ENCODE measurements around the gene SHROOM4. TPM values are rescaled to one million over a fixed set of nuclear protein-coding genes. Genes with fewer than 3 reads are reported as not detected.

Gene SHROOM4
- total RNA-seq, 1 experiment from 2014 or later, result 6.8 TPM

DNA sequence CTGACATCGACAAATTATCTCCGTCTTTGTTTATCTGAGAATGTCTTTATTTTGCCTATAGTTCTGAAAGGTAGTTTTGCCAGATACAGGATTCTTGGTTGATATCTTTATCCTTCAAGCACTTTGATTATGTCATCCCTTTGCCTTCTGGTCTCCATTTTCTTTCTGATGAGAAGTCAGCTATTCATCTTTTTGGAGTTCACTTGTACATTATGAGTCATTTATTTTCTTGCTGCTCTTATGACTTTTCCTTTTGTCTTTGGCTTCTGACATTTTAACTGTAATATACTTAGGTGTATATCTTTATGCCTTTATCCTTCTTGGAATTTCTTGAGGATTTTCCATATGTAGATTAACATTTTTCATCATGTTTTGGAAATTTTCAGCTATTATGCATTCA lies 51.4 kb downstream of the SHROOM4 start:
- no peaks in the 10 kb centered on the region for H3K9me3 ChIP-seq (replicated peaks)
- H3K4me3 ChIP-seq, result no peak overlapping the region
- no peaks in the 10 kb centered on the region for H3K27me3 ChIP-seq
- no peaks in the 10 kb centered on the region for H3K4me1 ChIP-seq
- H3K27ac ChIP-seq, result no peak overlapping the region
- DNase-seq, result no peak
- no peaks in the 10 kb centered on the region for H3K36me3 ChIP-seq

DNA sequence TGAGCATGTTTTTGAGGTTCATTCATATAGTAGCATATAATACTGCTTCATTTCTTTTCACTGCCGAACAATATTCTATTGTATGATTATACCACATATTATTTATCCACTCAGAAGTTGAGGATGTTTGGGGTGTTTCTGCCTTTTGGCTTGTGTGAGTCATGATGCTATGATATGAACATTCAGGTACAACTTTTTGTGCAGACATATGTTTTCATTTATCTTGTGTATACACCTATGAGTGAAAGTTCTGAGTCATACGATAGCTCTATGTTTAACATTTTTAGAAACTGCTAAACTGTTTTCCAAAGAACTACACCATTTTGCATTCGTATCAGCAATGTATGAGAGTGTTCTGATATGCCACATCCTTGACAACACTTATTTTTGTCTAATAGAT lies 57.7 kb downstream of the SHROOM4 start:
- no peak overlapping the region for H3K4me3 ChIP-seq
- no peak for DNase-seq
- no peaks in the 10 kb centered on the region for H3K4me1 ChIP-seq
- no peaks in the 10 kb centered on the region for H3K27me3 ChIP-seq
- no peaks in the 10 kb centered on the region for H3K36me3 ChIP-seq
- no peak overlapping the region for H3K27ac ChIP-seq
- H3K9me3 ChIP-seq (replicated peaks), result no peaks in the 10 kb centered on the region

DNA sequence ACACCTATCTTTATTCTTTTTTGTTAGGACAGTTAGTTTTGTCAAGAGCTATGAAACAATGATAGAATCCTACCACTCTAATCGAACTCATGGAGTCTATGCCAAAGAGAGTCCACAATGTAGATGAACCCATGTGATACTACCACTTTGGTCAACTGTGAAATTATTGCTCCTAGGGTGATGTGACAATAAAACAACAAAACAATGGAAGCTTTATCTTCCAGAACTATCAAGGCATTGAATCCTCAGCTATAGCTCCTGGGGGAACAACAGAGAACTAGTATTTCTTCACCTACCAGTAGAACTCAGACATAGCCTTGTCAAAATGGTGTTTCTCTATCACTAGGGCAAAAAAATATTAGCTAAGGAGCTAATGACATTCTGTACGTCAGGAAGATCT lies 62.9 kb downstream of the SHROOM4 start:
- H3K4me1 ChIP-seq, result peaks cover 3% of the 10 kb centered on the region; the same call in 1 of the 2 replicates
- no peak overlapping the region for H3K27ac ChIP-seq
- H3K4me3 ChIP-seq, result no peak overlapping the region
- no peaks in the 10 kb centered on the region for H3K27me3 ChIP-seq
- no peak for DNase-seq
- no peaks in the 10 kb centered on the region for H3K9me3 ChIP-seq (replicated peaks)
- no peaks in the 10 kb centered on the region for H3K36me3 ChIP-seq

DNA sequence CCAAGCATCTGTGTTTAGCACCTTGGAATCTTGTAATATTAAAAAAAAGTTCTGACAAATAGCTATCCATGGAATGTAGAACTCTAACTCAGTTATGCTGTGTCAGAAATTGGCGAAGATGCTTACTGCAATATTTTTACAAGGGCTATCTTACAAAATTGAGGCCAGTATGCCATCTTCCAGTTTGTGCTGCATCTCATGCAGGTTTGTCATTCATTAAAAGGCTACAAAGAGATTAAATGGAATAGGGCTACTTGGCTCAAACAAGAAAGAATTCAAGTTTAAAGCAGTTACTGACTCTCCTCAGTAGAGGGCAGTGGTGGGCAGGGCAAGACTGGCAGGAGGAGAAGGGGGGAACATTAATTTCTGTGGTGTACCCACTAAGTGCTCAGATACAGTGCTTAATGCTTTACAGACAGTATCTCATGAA lies 66.5 kb downstream of the SHROOM4 start:
- Histone ChIP-seq H3K36me3 (no peaks in the 10 kb centered on the region), H3K27me3 (no peaks in the 10 kb centered on the region), H3K4me3 (no peak overlapping the region), H3K27ac (0 out of 2 replicates have a peak overlapping the region, but pooled peaks have one; percentile 11), H3K9me3 (replicated peaks) (no peaks in the 10 kb centered on the region), H3K4me1 (peaks cover 3% of the 10 kb centered on the region; the same call in 1 of the 2 replicates)
- peak; percentile 20 to 59 for DNase-seq

DNA sequence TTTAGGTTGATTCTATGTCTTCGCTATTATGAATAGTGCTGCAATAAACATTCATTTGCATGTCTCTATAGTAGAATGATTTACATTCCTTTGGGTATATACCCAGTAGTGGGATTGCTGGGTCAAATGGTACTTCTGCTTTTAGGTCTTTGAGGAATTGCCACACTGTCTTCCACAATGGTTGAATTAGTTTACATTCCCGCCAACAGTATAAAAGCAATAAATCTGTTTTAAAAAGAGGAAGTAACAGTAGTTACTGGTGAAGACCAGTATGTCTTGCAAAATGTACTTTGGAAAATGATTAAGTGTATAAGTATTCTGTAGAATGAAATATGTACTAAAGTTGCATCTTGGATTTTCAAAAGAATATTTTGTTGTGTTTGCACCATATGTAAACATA lies 77.3 kb downstream of the SHROOM4 start:
- Histone ChIP-seq H3K27me3 (no peaks in the 10 kb centered on the region), H3K4me3 (no peak overlapping the region), H3K27ac (no peak overlapping the region), H3K4me1 (no peaks in the 10 kb centered on the region), H3K9me3 (replicated peaks) (no peaks in the 10 kb centered on the region), H3K36me3 (no peaks in the 10 kb centered on the region)
- no peak for DNase-seq

GRCh38 chrX:50726296-50726695 lies 87.7 kb downstream of the SHROOM4 start:
- H3K9me3 ChIP-seq (replicated peaks), result no peaks in the 10 kb centered on the region
- H3K36me3 ChIP-seq, result no peaks in the 10 kb centered on the region
- DNase-seq, result no peak

GRCh38 chrX:50725310-50725709 lies 88.7 kb downstream of the SHROOM4 start:
- Histone ChIP-seq H3K27ac (no peak overlapping the region), H3K4me3 (no peak overlapping the region), H3K27me3 (no peaks in the 10 kb centered on the region), H3K9me3 (replicated peaks) (no peaks in the 10 kb centered on the region), H3K4me1 (peaks cover 17% of the 10 kb centered on the region), H3K36me3 (no peaks in the 10 kb centered on the region)
- DNase-seq, result no peak

More at GRCh38 chrX:50726296-50726695, 87.7 kb downstream of the SHROOM4 start:
- H3K4me3 ChIP-seq, result no peak overlapping the region
- no peaks in the 10 kb centered on the region for H3K27me3 ChIP-seq
- H3K27ac ChIP-seq, result no peak overlapping the region
- H3K4me1 ChIP-seq, result peaks cover 17% of the 10 kb centered on the region

GRCh38 chrX:50723006-50723405 lies 91.0 kb downstream of the SHROOM4 start:
- no peaks in the 10 kb centered on the region for H3K9me3 ChIP-seq (replicated peaks)
- no peak overlapping the region for H3K4me3 ChIP-seq

GRCh38 chrX:50721764-50722521 lies 92.1 kb downstream of the SHROOM4 start:
- Histone ChIP-seq H3K27me3 (no peaks in the 10 kb centered on the region), H3K9me3 (replicated peaks) (no peaks in the 10 kb centered on the region), H3K4me3 (no peak overlapping the region), H3K27ac (peak overlapping the region; percentile 79), H3K4me1 (peaks cover 20% of the 10 kb centered on the region), H3K36me3 (no peaks in the 10 kb centered on the region)
- DNase-seq, result peak; percentile 48 to 74

More at GRCh38 chrX:50723006-50723405, 91.0 kb downstream of the SHROOM4 start:
- H3K36me3 ChIP-seq, result no peaks in the 10 kb centered on the region
- DNase-seq, result no peak
- peak overlapping the region; percentile 79; the same call in 1 of the 2 replicates for H3K27ac ChIP-seq
- no peaks in the 10 kb centered on the region for H3K27me3 ChIP-seq
- peaks cover 17% of the 10 kb centered on the region for H3K4me1 ChIP-seq

- DNase-seq, result no peak
- peaks cover 41% of the 10 kb centered on the region for H3K4me1 ChIP-seq
Observed at GRCh38 chrX:50719614-50720013, 94.4 kb downstream of the SHROOM4 start.

GRCh38 chrX:50718776-50719175 lies 95.2 kb downstream of the SHROOM4 start:
- H3K27ac ChIP-seq, result no peak overlapping the region
- peaks cover 42% of the 10 kb centered on the region for H3K4me1 ChIP-seq
- H3K9me3 ChIP-seq (replicated peaks), result no peaks in the 10 kb centered on the region
- DNase-seq, result no peak
- no peaks in the 10 kb centered on the region for H3K27me3 ChIP-seq
- no peak overlapping the region for H3K4me3 ChIP-seq
- H3K36me3 ChIP-seq, result no peaks in the 10 kb centered on the region

More at GRCh38 chrX:50719614-50720013, 94.4 kb downstream of the SHROOM4 start:
- Histone ChIP-seq H3K36me3 (no peaks in the 10 kb centered on the region), H3K27ac (no peak overlapping the region), H3K9me3 (replicated peaks) (no peaks in the 10 kb centered on the region), H3K4me3 (no peak overlapping the region), H3K27me3 (no peaks in the 10 kb centered on the region)

DNA sequence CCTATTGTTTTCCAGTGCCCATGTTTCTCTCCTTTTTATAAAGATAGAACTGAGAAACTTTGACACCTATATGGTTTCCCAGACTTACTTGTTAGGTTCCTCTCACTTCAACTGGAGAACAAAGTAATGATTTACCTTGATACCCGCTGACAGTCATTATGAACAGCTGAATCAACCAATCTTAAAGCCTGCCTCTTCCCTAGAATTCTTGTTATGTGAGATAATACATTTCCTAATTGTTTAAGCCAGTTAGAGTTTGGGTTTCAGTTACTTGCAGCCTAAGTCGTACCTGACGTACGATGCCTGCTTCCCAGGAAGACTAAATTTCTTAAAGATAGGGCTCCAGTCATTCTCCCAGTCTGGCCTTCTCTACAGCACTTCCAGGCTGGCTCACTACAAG lies 97.3 kb downstream of the SHROOM4 start:
- H3K27ac ChIP-seq, result peak overlapping the region; percentile 86
- no peaks in the 10 kb centered on the region for H3K36me3 ChIP-seq
- peaks cover 29% of the 10 kb centered on the region for H3K4me1 ChIP-seq
- peak; percentile 16 to 55 for DNase-seq
- H3K9me3 ChIP-seq (replicated peaks), result no peaks in the 10 kb centered on the region
- no peaks in the 10 kb centered on the region for H3K27me3 ChIP-seq
- H3K4me3 ChIP-seq, result no peak overlapping the region

DNA sequence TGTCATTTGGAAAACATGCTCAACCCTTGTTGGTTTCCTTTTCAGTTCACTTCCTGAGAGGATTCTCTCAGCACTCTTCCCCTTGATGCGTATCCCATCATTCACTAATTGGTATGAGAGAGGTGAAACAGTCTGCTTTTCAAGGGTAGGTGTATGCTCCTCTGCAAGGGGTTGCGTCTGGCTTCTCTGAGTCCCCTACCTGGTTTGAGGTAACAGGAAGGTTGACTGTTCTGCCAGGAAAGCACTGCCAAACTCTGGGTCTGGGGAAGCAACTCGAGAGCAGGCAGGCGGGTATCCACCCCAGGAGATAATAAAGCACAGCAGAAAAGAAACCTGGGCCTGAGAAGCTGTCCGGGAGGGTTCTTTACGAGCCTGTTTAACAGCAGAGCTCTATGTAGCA lies 101.2 kb downstream of the SHROOM4 start:
- Histone ChIP-seq H3K27ac (no peak overlapping the region), H3K9me3 (replicated peaks) (no peaks in the 10 kb centered on the region), H3K36me3 (no peaks in the 10 kb centered on the region), H3K4me1 (peaks cover 35% of the 10 kb centered on the region), H3K4me3 (no peak overlapping the region), H3K27me3 (no peaks in the 10 kb centered on the region)
- no peak for DNase-seq

DNA sequence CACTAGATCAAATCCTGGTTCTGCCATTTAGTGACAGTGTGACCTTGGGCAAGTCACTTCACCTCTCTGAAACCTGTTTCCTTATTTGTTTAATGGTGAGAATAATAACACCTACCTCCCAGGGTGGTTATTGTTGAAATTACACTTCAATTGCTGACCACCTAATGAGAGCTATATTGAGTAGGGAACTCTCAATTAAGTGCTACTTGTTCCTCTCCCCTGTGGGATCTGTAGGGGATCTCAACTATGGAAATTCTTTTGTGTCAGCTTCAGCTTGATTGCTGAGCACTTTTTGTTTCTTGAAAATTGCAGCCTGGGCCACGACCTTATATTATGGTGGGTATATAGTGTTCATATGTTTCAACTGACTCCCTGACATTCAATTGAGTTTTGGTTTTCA lies 102.1 kb downstream of the SHROOM4 start:
- H3K27ac ChIP-seq, result no peak overlapping the region
- H3K4me3 ChIP-seq, result no peak overlapping the region
- no peak for DNase-seq
- H3K27me3 ChIP-seq, result no peaks in the 10 kb centered on the region
- no peaks in the 10 kb centered on the region for H3K9me3 ChIP-seq (replicated peaks)
- peaks cover 40% of the 10 kb centered on the region for H3K4me1 ChIP-seq
- H3K36me3 ChIP-seq, result no peaks in the 10 kb centered on the region

GRCh38 chrX:50707955-50708699 lies 105.9 kb downstream of the SHROOM4 start:
- no peaks in the 10 kb centered on the region for H3K9me3 ChIP-seq (replicated peaks)
- DNase-seq, result peak; percentile 20 to 46
- H3K36me3 ChIP-seq, result no peaks in the 10 kb centered on the region
- H3K27ac ChIP-seq, result peak overlapping the region; percentile 67
- no peaks in the 10 kb centered on the region for H3K27me3 ChIP-seq
- peaks cover 19% of the 10 kb centered on the region for H3K4me1 ChIP-seq
- no peak overlapping the region for H3K4me3 ChIP-seq

Measured in SJCRH30 (cell line).